Esophagus squamous epithelium (tissue), 4 donors: ENCODE data around the gene FAM9C.

Source experiments
- CTCF ChIP-seq, 6 experiments: fragments of 450-650 bp in 4 of 6; fragments of 200-600 bp in 2 of 6; sonication (generic) in 2 of 6; IDR thresholded peaks; one replicate each; pipeline ENCODE4 v1.5.1; 2016 to 2019; ENCODE audit warnings: antibody characterized with exemption in 6 of 6, mild to moderate bottlenecking in 4 of 6, moderate library complexity in 4 of 6
- POLR2A ChIP-seq, 4 donors: fragments of 450-650 bp; IDR thresholded peaks; one replicate each; pipeline ENCODE4 v1.6.1; 2017; ENCODE audit warnings: antibody characterized with exemption in 4 of 4, mild to moderate bottlenecking in 4 of 4, moderate library complexity in 3 of 4

- TF ChIP-seq POLR2A (IDR thresholded peaks at IDR 0.05): no peak
- TF ChIP-seq CTCF (IDR thresholded peaks at IDR 0.05): no peak
These were observed 35.8 kb upstream of the FAM9C start for GRCh38 chrX:13080128-13080795.
